A549 (cell line): ENCODE measurements around the gene DOCK9. TPM values are rescaled to one million over a fixed set of nuclear protein-coding genes. Genes with fewer than 3 reads are reported as not detected.

ENCODE experiments used
- ATAC-seq, 2 experiments: fragments of 200-7000 bp in 1 of 2; fragments of >200 bp in 1 of 2; cut with Nextera tagmentation in 1 of 2; cut with Tn5 transposase in 1 of 2; 3 replicates each; pipeline versions ENCODE4 v1.8.0 to v1.9.1; 2018 to 2020; ENCODE audit warnings: mild to moderate bottlenecking in 1 of 2, moderate library complexity in 1 of 2
- CTCF ChIA-PET: fragments of 300-600 bp; sonication (Branson Sonifier 250); formaldehyde crosslinking; extraction: SDS; loops from one replicate; lab custom pipeline; 2021; ENCODE audit warnings: antibody characterized with exemption, inconsistent platforms; lab: Yijun Ruan, JAX
- POLR2A ChIA-PET: fragments of 350-600 bp; formaldehyde crosslinking; extraction: SDS; loops from one replicate; lab custom pipeline; 2021; ENCODE audit warnings: antibody characterized with exemption, inconsistent platforms; lab: Yijun Ruan, JAX
- DNase-seq, 2 experiments: peaks; one replicate each; pipeline versions ENCODE4 v3.0.0 to v3.0.0-alpha.2; 2011 to 2016; ENCODE audit warnings: low read depth in 1 of 2, low spot score in 1 of 2
- FAIRE-seq: peaks from 2 replicates; lab custom pipeline; 2011; peaks lifted over from hg19 to GRCh38; lab: Jason Lieb, UNC
- H3K27ac ChIP-seq, 2 experiments: fragments of >200 bp; sonication (Bioruptor Twin); formaldehyde crosslinking; 3 replicates each; pipeline ENCODE4 v1.5.1; 2016 to 2017
- H3K4me1 ChIP-seq: fragments of >200 bp; sonication (Bioruptor Twin); formaldehyde crosslinking; 3 replicates; pipeline ENCODE4 v1.6.1; 2016
- H3K4me2 ChIP-seq: fragments of >200 bp; sonication (Bioruptor Twin); formaldehyde crosslinking; 3 replicates; pipeline ENCODE4 v1.6.1; 2016
- H3K4me3 ChIP-seq: fragments of >200 bp; sonication (Bioruptor Twin); formaldehyde crosslinking; 3 replicates; pipeline ENCODE4 v1.5.1; 2016
- H3K9me3 ChIP-seq: fragments of >200 bp; sonication (Bioruptor Twin); formaldehyde crosslinking; 3 replicates; pipeline ENCODE4 v1.6.1; 2016
- BCL3 ChIP-seq: fragments of >200 bp; sonication (Bioruptor Twin); formaldehyde crosslinking; IDR thresholded peaks from 3 replicates; pipeline ENCODE4 v1.6.1; 2016
- CHD4 ChIP-seq: fragments of 200-600 bp; sonication (generic); IDR thresholded peaks from 2 replicates; pipeline ENCODE4 v1.6.1; 2016; ENCODE audit warnings: antibody characterized with exemption, mild to moderate bottlenecking, borderline replicate concordance
- EHF ChIP-seq: fragments of 250-450 bp; sonication (Bioruptor Pico); IDR thresholded peaks from 2 replicates; pipeline ENCODE4 v1.5.0; 2020; ENCODE audit warnings: mild to moderate bottlenecking
- ELK1 ChIP-seq: fragments of 150-350 bp; IDR thresholded peaks from 2 replicates; pipeline ENCODE4 v1.6.1; 2014; ENCODE audit warnings: low read depth, mild to moderate bottlenecking, low read length
- EP300 ChIP-seq, 2 experiments: fragments of >200 bp; sonication (Bioruptor Twin); formaldehyde crosslinking; IDR thresholded peaks; 2 replicates in 1 of 2; 3 replicates in 1 of 2; pipeline ENCODE4 v1.6.1; 2016 to 2017
- ESRRA ChIP-seq: fragments of 150-350 bp; IDR thresholded peaks from 2 replicates; pipeline ENCODE4 v1.6.1; 2014; ENCODE audit warnings: mild to moderate bottlenecking, low read length, borderline replicate concordance
- FOSB ChIP-seq: fragments of 250-450 bp; sonication (Bioruptor Pico); IDR thresholded peaks from 2 replicates; pipeline ENCODE4 v1.5.0; 2020; ENCODE audit warnings: mild to moderate bottlenecking, moderate library complexity
- FOSL2 ChIP-seq, 2 experiments: fragments of 450-650 bp in 1 of 2; fragments of >200 bp in 1 of 2; sonication (Bioruptor Twin) in 1 of 2; formaldehyde crosslinking; IDR thresholded peaks; 2 replicates each; pipeline versions ENCODE4 v1.5.0 to v1.6.1; 2016 to 2020; ENCODE audit warnings: mild to moderate bottlenecking in 1 of 2, moderate library complexity in 1 of 2
- FOXS1 ChIP-seq: fragments of 250-450 bp; sonication (Bioruptor Pico); IDR thresholded peaks from 2 replicates; pipeline ENCODE4 v1.5.0; 2020; ENCODE audit warnings: mild to moderate bottlenecking, moderate library complexity
- HEYL ChIP-seq: fragments of 250-450 bp; sonication (Bioruptor Pico); IDR thresholded peaks from 2 replicates; pipeline ENCODE4 v1.8.0; 2021; ENCODE audit warnings: mild to moderate bottlenecking, moderate library complexity
- HOXA7 ChIP-seq: fragments of 250-450 bp; sonication (Bioruptor Pico); IDR thresholded peaks from 2 replicates; pipeline ENCODE4 v1.5.0; 2020; ENCODE audit warnings: mild to moderate bottlenecking, moderate library complexity
- HOXB5 ChIP-seq: fragments of 250-450 bp; sonication (Bioruptor Pico); IDR thresholded peaks from 2 replicates; pipeline ENCODE4 v1.5.0; 2020; ENCODE audit warnings: mild to moderate bottlenecking, moderate library complexity
- JUN ChIP-seq, 2 experiments: fragments of >200 bp; sonication (Bioruptor Twin); formaldehyde crosslinking; IDR thresholded peaks; 2 replicates in 1 of 2; 3 replicates in 1 of 2; pipeline ENCODE4 v1.6.1; 2016 to 2017
- JUNB ChIP-seq: fragments of >200 bp; sonication (Bioruptor Twin); formaldehyde crosslinking; IDR thresholded peaks from 2 replicates; pipeline ENCODE4 v1.6.1; 2016
- KDM1A ChIP-seq: fragments of 200-600 bp; sonication (generic); IDR thresholded peaks from 2 replicates; pipeline ENCODE4 v1.6.1; 2016; ENCODE audit warnings: low read depth, mild to moderate bottlenecking
- KDM5A ChIP-seq: fragments of 200-600 bp; sonication (generic); IDR thresholded peaks from 2 replicates; pipeline ENCODE4 v1.6.1; 2016; ENCODE audit warnings: antibody characterized with exemption, mild to moderate bottlenecking
- MAFK ChIP-seq: fragments of 450-650 bp; IDR thresholded peaks from 2 replicates; pipeline ENCODE4 v1.6.1; 2014; ENCODE audit not compliant: partially characterized antibody
- MYC ChIP-seq: IDR thresholded peaks from 2 replicates; pipeline ENCODE4 v1.6.1; 2012; ENCODE audit warnings: mild to moderate bottlenecking, inconsistent platforms, low read length, improper control_type of control experiment, borderline replicate concordance
- NFE2L2 ChIP-seq: fragments of 150-350 bp; conservative IDR thresholded peaks from 2 replicates; pipeline ENCODE4 v1.6.1; 2014; ENCODE audit warnings: low read length
- NPAS2 ChIP-seq: fragments of 250-450 bp; sonication (Bioruptor Pico); IDR thresholded peaks from 2 replicates; pipeline ENCODE4 v1.8.0; 2022; ENCODE audit warnings: mild to moderate bottlenecking, moderate library complexity, borderline replicate concordance
- NR3C1 ChIP-seq: fragments of >200 bp; sonication (Bioruptor Twin); formaldehyde crosslinking; IDR thresholded peaks from 3 replicates; pipeline ENCODE4 v1.6.1; 2017
- PHF8 ChIP-seq: fragments of 200-600 bp; sonication (generic); IDR thresholded peaks from 2 replicates; pipeline ENCODE4 v1.6.1; 2016; ENCODE audit warnings: low read depth, mild to moderate bottlenecking, antibody characterized with exemption, moderate library complexity, borderline replicate concordance
- POLR2A ChIP-seq: IDR thresholded peaks from 2 replicates; pipeline ENCODE4 v1.6.1; 2012; ENCODE audit warnings: mild to moderate bottlenecking, low read length
- POLR2AphosphoS2 ChIP-seq: conservative IDR thresholded peaks from 2 replicates; pipeline ENCODE4 v1.6.1; 2012; ENCODE audit warnings: low read length, improper control_type of control experiment, inconsistent platforms
- RNF2 ChIP-seq: fragments of 200-600 bp; sonication (generic); IDR thresholded peaks from 2 replicates; pipeline ENCODE4 v1.6.1; 2016; ENCODE audit warnings: low read depth, mild to moderate bottlenecking, antibody characterized with exemption, moderate library complexity, borderline replicate concordance
- SMC3 ChIP-seq: fragments of >200 bp; sonication (Bioruptor Twin); formaldehyde crosslinking; IDR thresholded peaks from 3 replicates; pipeline ENCODE4 v1.6.1; 2018; ENCODE audit warnings: inconsistent platforms
- TP53 ChIP-seq: fragments of 250-450 bp; sonication (Bioruptor Pico); IDR thresholded peaks from 2 replicates; pipeline ENCODE4 v1.5.0; 2021; ENCODE audit warnings: mild to moderate bottlenecking, moderate library complexity
- WGBS: methylation state at CpG from one replicate; pipeline ENCODE4 v1.1.6; 2017; ENCODE audit errors: missing lambda C conversion rate; 5-methylcytosine and 5-hydroxymethylcytosine counted together
- polyA plus RNA-seq, 4 experiments: library from polyadenylated mRNA; depleted of rRNA in 3 of 4; stranded (reverse); fragments of >200 nt; fragmentation: RNase III in 1 of 4; extraction: RNeasy Plus Mini Kit Qiagen cat#74134 plus additional on column Dnase treatment in 1 of 4; gene quantifications; 2 replicates in 3 of 4; 3 replicates in 1 of 4; pipeline ENCODE4 v1.2.3, GENCODE V29; 2011 to 2017
- TF ChIP-seq, protein P1 (sequence below): IDR thresholded peaks from 2 replicates; pipeline ENCODE4 v1.6.1; 2012
- TF ChIP-seq, protein P2 (sequence below): fragments of 450-650 bp; IDR thresholded peaks from 2 replicates; pipeline ENCODE4 v1.6.1; 2014; ENCODE audit warnings: antibody characterized with exemption

DOCK9 gene
- polyA plus RNA-seq, 2 of the 4 experiments (the other 2 are of a cell fraction), result 34.0 to 43.9 TPM

- Histone ChIP-seq H3K9me3 (no peaks in the 10 kb centered on the region), H3K4me1 (peaks cover 34% of the 10 kb centered on the region), H3K27ac (peak overlapping the region in 1 of 2 experiments; percentile 69; a peak in 2 of 6 replicates), H3K4me3 (no peak overlapping the region), H3K4me2 (no peak overlapping the region)
- DNase-seq, result no peak
- no peak for TF ChIP-seq HOXB5
- no peak for TF ChIP-seq BCL3
- TF ChIP-seq HOXA7 (CRISPR knock-in tag), result no peak
- no peak for TF ChIP-seq TP53
- no peak for TF ChIP-seq KDM1A
- no peak for TF ChIP-seq JUN (IDR thresholded peaks at IDR 0.05)
- no peak for ATAC-seq
- ChIA-PET CTCF (interaction anchor here (0.6 to 1.2 kb wide), 3 partner anchors 8 to 96 kb away, joined by 3 to 4 read pairs (median 3); no protein-coding TSS in a partner anchor), POLR2A (no interaction called here)
- no peak for FAIRE-seq
- WGBS, result 60% methylated on average over 3 of the region's 3 CpGs
Observed at GRCh38 chr13:98820744-98821371, 157.0 kb downstream of the DOCK9 start.

DNA sequence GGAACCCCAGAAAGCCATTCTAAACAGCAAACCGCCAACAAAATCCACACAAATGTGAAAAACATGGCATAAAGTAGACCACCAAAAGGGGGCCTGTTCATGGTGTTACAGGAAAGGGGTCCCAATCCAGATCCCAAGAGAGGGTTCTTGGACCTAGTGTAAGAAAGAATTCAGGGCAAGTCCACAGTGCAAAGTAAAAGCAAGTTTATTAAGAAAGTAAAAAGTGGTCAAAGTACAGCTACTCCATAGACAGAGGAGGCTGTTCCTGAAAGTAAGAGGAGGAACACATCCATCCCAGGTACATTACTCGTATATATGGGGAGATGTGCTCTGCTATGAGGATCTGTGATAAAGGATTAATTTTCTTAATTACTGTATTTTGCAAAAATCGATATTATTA is 157.6 kb downstream of the DOCK9 start:
- no peaks in the 10 kb centered on the region for H3K9me3 ChIP-seq
- no peak for ATAC-seq
- WGBS, result 83% methylated on average over 3 of the region's 3 CpGs
- no peak for DNase-seq
- H3K27ac ChIP-seq, result no peak overlapping the region
- no peak overlapping the region for H3K4me3 ChIP-seq
- FAIRE-seq, result no peak
- H3K4me1 ChIP-seq, result peaks cover 34% of the 10 kb centered on the region
- TF ChIP-seq HOXA7 (CRISPR knock-in tag) (no peak), JUN (IDR thresholded peaks at IDR 0.05) (no peak), NFE2L2 (no peak), EHF (CRISPR knock-in tag) (no peak), JUNB (no peak), FOXS1 (no peak), POLR2AphosphoS2 (no peak)
- ChIA-PET POLR2A (no interaction called here), CTCF (interaction anchor here (0.8 to 1.2 kb wide), 2 partner anchors 8 to 10 kb away, joined by 3 to 4 read pairs; no protein-coding TSS in a partner anchor)
- H3K4me2 ChIP-seq, result no peak overlapping the region

- no peak overlapping the region for H3K4me2 ChIP-seq
- no peaks in the 10 kb centered on the region for H3K9me3 ChIP-seq
- H3K4me3 ChIP-seq, result no peak overlapping the region
- ChIA-PET CTCF (interaction anchor here (1.2 kb wide), 1 partner anchor 9 kb away, joined by 4 read pairs; no protein-coding TSS in a partner anchor), POLR2A (no interaction called here)
- FAIRE-seq (no peak), ATAC-seq (no peak), DNase-seq (no peak)
- 95% methylated on average over 6 of the region's 6 CpGs for WGBS
- H3K27ac ChIP-seq, result no peak overlapping the region
- TF ChIP-seq ESRRA (no peak), SMC3 (no peak), POLR2A (no peak), HOXB5 (no peak), PHF8 (no peak), NR3C1 (no peak)
- TF ChIP-seq, protein P1, sequence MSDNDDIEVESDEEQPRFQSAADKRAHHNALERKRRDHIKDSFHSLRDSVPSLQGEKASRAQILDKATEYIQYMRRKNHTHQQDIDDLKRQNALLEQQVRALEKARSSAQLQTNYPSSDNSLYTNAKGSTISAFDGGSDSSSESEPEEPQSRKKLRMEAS, result no peak
- TF ChIP-seq, protein P2, sequence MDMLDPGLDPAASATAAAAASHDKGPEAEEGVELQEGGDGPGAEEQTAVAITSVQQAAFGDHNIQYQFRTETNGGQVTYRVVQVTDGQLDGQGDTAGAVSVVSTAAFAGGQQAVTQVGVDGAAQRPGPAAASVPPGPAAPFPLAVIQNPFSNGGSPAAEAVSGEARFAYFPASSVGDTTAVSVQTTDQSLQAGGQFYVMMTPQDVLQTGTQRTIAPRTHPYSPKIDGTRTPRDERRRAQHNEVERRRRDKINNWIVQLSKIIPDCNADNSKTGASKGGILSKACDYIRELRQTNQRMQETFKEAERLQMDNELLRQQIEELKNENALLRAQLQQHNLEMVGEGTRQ, result no peak
- H3K4me1 ChIP-seq, result peaks cover 30% of the 10 kb centered on the region
Observed at GRCh38 chr13:98819382-98820010, 158.4 kb downstream of the DOCK9 start.

DNA sequence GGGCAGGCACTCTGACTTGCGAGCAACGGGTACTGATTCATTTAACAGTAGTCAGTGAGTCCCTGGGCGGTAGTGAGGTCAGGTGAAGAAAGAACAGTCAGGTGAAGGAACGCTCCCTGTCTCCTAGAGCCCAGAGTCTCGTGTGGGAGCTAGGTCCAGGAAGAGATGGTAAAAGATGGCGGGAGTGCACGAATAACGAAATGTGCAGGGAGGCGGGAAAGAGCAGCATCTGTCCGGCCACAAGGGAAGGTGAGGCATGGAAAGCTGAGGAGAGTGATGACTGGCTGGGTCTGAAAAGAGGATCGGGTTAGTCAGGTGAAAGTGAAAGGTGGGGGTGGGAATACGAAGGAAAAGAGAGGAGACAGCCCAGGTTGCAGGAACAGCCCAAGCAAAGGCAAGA is 161.5 kb downstream of the DOCK9 start:
- Histone ChIP-seq H3K4me3 (no peak overlapping the region), H3K4me2 (no peak overlapping the region)
- ATAC-seq (no peak), FAIRE-seq (no peak), DNase-seq (no peak)
- POLR2A ChIA-PET, result no interaction called here
- TF ChIP-seq CHD4, result no peak
- TF ChIP-seq FOSL2 (IDR thresholded peaks at IDR 0.05), result no peak
- TF ChIP-seq FOSL2 (CRISPR knock-in tag; IDR thresholded peaks at IDR 0.05), result no peak
- TF ChIP-seq FOSB (CRISPR knock-in tag), result no peak
- no peak for TF ChIP-seq RNF2
- no peak for TF ChIP-seq KDM5A
- TF ChIP-seq EP300 (IDR thresholded peaks at IDR 0.05), result no peak
- TF ChIP-seq MYC, result no peak
- no peak for TF ChIP-seq NPAS2 (CRISPR knock-in tag)
- no peak for TF ChIP-seq NFE2L2
- TF ChIP-seq MAFK, result no peak
- no peak for TF ChIP-seq HEYL (CRISPR knock-in tag)
- no peak for TF ChIP-seq ELK1
- TF ChIP-seq, all 56 proteins: peak for 0
- Histone ChIP-seq H3K4me1 (peaks cover 6% of the 10 kb centered on the region; the same call in 1 of the 3 replicates), H3K9me3 (no peaks in the 10 kb centered on the region), H3K27ac (no peak overlapping the region)
- CTCF ChIA-PET, result interaction anchor here (1.2 kb wide), 1 partner anchor 12 kb away, joined by 3 read pairs; no protein-coding TSS in a partner anchor
- 93% methylated on average over 12 of the region's 12 CpGs for WGBS
